ACHN (cell line): ENCODE results near the gene CDC5L.
"Not testable (repeated sequence)": the region's sequence is repeated elsewhere in the genome, so short reads cannot be mapped to it uniquely, and the experiment has no call there.

Experiments
- DNase-seq: peaks from one replicate; pipeline ENCODE4 v3.0.0-alpha.2; 2015
- in situ Hi-C: cut with HindIII; loops from 2 replicates; pipeline ENCODE4 v1.10.0; 2017; ENCODE audit warnings: low sequenced_read_pairs, low pct_ligation_motif_present, low pct_unique_long_range_greater_than_20kb

The CDC5L gene

GRCh38 chr6:44441091-44441855, 53.8 kb downstream of the CDC5L start:
- in situ Hi-C loops = no loop called here
- no peak for DNase-seq

GRCh38 chr6:44442236-44442635, 54.7 kb downstream of the CDC5L start:
- DNase-seq = no peak
- in situ Hi-C loops = no loop called here

- in situ Hi-C loops = no loop called here
- DNase-seq = no peak
Observed at GRCh38 chr6:44442833-44443444, 55.4 kb downstream of the CDC5L start.

- DNase-seq = no peak
- in situ Hi-C loops = no loop called here
Observed at GRCh38 chr6:44444853-44445252, 57.3 kb downstream of the CDC5L start.

- in situ Hi-C loops = no loop called here
- peak; percentile 61 for DNase-seq
Observed at GRCh38 chr6:44446626-44447300, 59.3 kb downstream of the CDC5L start.

- in situ Hi-C loops, DNase-seq: not testable (repeated sequence)
Observed at GRCh38 chr6:44449181-44449580, 61.7 kb downstream of the CDC5L start.

- in situ Hi-C loops = no loop called here
- no peak for DNase-seq
Observed at GRCh38 chr6:44451803-44452695, 64.5 kb downstream of the CDC5L start.

- DNase-seq = peak; percentile 54
- in situ Hi-C loops = no loop called here
Observed at GRCh38 chr6:44452725-44453124, 65.2 kb downstream of the CDC5L start.

- no peak for DNase-seq
- in situ Hi-C loops = no loop called here
Observed at GRCh38 chr6:44453146-44453545, 65.6 kb downstream of the CDC5L start.

GRCh38 chr6:44454198-44454597, 66.7 kb downstream of the CDC5L start:
- in situ Hi-C loops = no loop called here
- no peak for DNase-seq

- in situ Hi-C loops = no loop called here
- DNase-seq = peak; percentile 56
Observed at GRCh38 chr6:44456070-44456965, 68.8 kb downstream of the CDC5L start.

- in situ Hi-C loops = no loop called here
- no peak for DNase-seq
Observed at GRCh38 chr6:44456966-44457292, 69.4 kb downstream of the CDC5L start.

- in situ Hi-C loops = no loop called here
- no peak for DNase-seq
Observed at GRCh38 chr6:44457596-44457995, 70.1 kb downstream of the CDC5L start.

- no peak for DNase-seq
- in situ Hi-C loops = no loop called here
Observed at GRCh38 chr6:44458551-44458950, 71.0 kb downstream of the CDC5L start.

GRCh38 chr6:44462335-44462734, 74.8 kb downstream of the CDC5L start:
- in situ Hi-C loops = no loop called here
- DNase-seq = no peak

GRCh38 chr6:44462797-44463727, 75.6 kb downstream of the CDC5L start:
- no peak for DNase-seq
- in situ Hi-C loops = no loop called here
